Tibial artery (tissue), 4 donors: ENCODE measurements around the gene ELOB.

ENCODE experiments used
- DNase-seq, 2 donors: peaks; one replicate each; pipeline ENCODE4 v3.0.0-alpha.2; 2019
- H3K27ac ChIP-seq, 2 donors: fragments of 200-600 bp; sonication (generic) in 1 of 2; 1 replicate in 1 of 2; 2 replicates in 1 of 2; pipeline ENCODE4 v1.5.1; 2018 to 2019; ENCODE audit warnings: mild to moderate bottlenecking in 1 of 2
- H3K27me3 ChIP-seq, 2 donors: fragments of 200-600 bp; sonication (generic) in 1 of 2; one replicate each; pipeline versions ENCODE4 v1.5.1 to v1.6.0; 2016 to 2019
- H3K36me3 ChIP-seq, 3 donors: fragments of 200-600 bp; sonication (generic) in 2 of 3; one replicate each; pipeline ENCODE4 v1.5.1; 2016 to 2019; ENCODE audit warnings: mild to moderate bottlenecking in 2 of 3
- H3K4me1 ChIP-seq, 4 donors: fragments of 200-600 bp; sonication (generic) in 2 of 4; 1 replicate in 3 of 4; 2 replicates in 1 of 4; pipeline ENCODE4 v1.5.1; 2016 to 2019
- H3K4me3 ChIP-seq, 2 donors: fragments of 200-600 bp; sonication (generic) in 1 of 2; 1 replicate in 1 of 2; 2 replicates in 1 of 2; pipeline ENCODE4 v1.5.1; 2018 to 2019; ENCODE audit warnings: mild to moderate bottlenecking in 2 of 2
- H3K9me3 ChIP-seq, 3 donors: fragments of 200-600 bp; sonication (generic) in 1 of 3; one replicate each; pipeline ENCODE4 v1.5.1; 2016 to 2019
- intact Hi-C: fragments of 100-400 bp; cut with DNase I; formaldehyde crosslinking; loops from one replicate; pipeline ENCODE4 v1.15.0; 2023; ENCODE audit warnings: low total_unique reads
- TF ChIP-seq, protein P1 (sequence below), 2 experiments: fragments of 200-600 bp in 1 of 2; fragments of 450-650 bp in 1 of 2; IDR thresholded peaks; one replicate each; pipeline ENCODE4 v1.5.1; 2017 to 2019; ENCODE audit warnings: antibody characterized with exemption in 2 of 2, mild to moderate bottlenecking in 1 of 2, moderate library complexity in 1 of 2

The ELOB gene

DNA sequence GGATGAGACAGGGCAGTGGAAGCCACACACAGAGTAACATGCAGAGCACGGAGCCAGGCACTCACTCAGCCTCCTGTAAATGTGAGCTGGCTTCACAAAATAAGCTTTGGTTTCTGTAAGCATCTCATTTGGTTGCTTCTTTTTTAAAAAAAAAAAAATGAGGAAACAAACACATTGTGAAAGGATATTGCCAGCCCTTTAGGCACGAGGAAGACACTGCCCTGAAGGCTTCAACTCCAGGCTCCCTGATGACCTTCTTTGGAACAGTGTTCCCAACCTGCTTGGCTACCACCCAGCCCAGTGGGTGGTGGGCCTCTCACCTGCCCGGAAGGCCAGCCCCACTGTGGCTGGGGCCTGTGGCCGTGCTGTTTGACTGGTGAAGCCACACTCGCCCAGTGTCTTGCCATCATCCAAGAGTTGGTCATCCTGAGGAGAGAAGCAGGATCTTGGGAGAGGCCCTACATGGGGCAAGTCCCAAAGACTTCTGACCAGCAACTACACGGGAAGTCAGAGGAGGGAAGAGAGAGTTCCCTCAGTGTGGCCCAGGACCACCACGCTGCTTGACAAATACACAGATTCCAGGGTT lies 1.9 kb downstream of the ELOB start:
- no peaks in the 10 kb centered on the region for H3K9me3 ChIP-seq
- intact Hi-C loops = no loop called here
- no peaks in the 10 kb centered on the region for H3K27me3 ChIP-seq
- H3K4me1 ChIP-seq = peaks cover 0 to 35% (median 27%) of the 10 kb centered on the region in 4 donors
- peak overlapping the region in 1 of 2 donors; percentile 83 for H3K4me3 ChIP-seq
- TF ChIP-seq, protein P1, sequence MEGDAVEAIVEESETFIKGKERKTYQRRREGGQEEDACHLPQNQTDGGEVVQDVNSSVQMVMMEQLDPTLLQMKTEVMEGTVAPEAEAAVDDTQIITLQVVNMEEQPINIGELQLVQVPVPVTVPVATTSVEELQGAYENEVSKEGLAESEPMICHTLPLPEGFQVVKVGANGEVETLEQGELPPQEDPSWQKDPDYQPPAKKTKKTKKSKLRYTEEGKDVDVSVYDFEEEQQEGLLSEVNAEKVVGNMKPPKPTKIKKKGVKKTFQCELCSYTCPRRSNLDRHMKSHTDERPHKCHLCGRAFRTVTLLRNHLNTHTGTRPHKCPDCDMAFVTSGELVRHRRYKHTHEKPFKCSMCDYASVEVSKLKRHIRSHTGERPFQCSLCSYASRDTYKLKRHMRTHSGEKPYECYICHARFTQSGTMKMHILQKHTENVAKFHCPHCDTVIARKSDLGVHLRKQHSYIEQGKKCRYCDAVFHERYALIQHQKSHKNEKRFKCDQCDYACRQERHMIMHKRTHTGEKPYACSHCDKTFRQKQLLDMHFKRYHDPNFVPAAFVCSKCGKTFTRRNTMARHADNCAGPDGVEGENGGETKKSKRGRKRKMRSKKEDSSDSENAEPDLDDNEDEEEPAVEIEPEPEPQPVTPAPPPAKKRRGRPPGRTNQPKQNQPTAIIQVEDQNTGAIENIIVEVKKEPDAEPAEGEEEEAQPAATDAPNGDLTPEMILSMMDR (IDR thresholded peaks at IDR 0.05) = no peak
- DNase-seq = no peak
- H3K36me3 ChIP-seq = peaks cover 20 to 52% (median 38%) of the 10 kb centered on the region in 3 donors
- no peak overlapping the region for H3K27ac ChIP-seq

DNA sequence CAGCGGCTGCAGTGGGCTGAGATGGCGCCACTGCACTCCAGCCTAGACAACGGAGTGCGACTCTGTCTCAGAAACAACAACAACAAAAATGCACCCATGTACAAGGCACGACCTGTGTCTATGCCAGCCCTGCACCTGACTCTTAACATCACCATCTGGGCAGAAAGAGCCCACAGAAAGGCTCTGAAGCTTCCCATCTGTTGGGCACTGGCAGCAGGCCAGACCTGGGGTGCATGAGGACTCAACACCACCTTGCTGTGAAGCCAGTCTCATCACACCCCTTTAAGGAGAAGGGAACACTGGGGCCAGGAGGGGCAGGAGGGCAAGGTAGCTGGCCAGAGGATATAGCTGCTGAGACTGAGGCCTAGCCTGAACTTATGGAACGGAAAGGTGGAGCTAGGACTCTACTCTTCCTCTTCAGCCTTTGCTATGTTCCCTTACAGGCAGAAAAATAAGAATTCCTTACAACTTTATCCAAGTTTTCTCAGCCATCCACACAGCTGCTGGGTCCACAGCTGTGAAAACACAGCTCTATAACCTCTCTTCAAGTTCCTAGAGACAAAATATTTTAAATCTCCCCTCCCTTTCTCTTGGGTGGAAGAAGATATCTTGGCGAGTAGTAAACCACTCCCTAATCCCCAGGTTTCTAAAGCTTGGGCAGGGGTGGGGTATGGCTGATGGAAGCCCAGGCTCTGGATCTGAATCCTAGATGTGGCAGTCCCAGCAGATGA lies 2.8 kb downstream of the ELOB start:
- Histone ChIP-seq H3K9me3 (no peaks in the 10 kb centered on the region), H3K4me1 (peaks cover 0 to 35% (median 29%) of the 10 kb centered on the region in 4 donors)
- no peak for DNase-seq

DNA sequence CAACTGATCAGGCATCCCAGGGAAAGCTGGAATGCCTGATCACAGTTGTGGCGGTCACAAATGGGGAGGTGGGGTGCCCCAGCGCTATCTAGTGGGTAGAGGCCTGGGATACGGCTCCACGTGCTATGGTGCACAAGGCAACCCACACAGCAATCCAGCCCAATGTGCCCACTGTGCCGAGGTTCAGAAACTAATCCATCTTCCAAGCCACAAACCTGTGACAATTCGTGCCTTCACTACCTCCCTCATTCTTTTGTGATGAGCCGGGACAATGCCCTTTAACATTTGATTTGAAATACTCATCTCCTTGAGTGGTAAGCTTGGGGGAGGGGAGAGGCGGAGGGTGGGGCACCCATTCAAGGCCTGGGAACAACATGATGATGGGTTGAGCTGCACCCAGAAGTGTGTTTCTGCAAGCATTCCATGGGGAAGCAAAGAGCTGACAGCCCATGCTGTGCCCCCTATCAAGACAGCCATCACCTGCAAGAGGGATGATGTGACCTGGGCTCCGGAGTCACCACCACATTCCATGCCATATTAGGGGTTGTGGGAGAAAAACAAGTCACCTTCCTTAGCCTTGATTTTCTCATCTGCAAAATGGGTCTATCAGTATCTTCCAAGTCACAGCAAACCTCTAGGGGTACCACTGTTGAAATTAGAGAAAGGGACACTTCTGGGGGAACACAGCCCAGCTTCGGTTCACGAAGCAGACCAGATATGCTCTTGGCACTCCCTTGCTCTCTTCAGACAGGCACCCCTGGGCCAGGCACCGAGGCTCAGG lies 3.7 kb downstream of the ELOB start:
- H3K27me3 ChIP-seq = no peaks in the 10 kb centered on the region
- TF ChIP-seq, protein P1 (IDR thresholded peaks at IDR 0.05) = no peak
- no peak overlapping the region for H3K4me3 ChIP-seq
- no peaks in the 10 kb centered on the region for H3K9me3 ChIP-seq
- no peak overlapping the region for H3K27ac ChIP-seq
- DNase-seq = no peak
- intact Hi-C loops = no loop called here
- peaks cover 38 to 71% (median 57%) of the 10 kb centered on the region in 3 donors for H3K36me3 ChIP-seq
- H3K4me1 ChIP-seq = peaks cover 0 to 36% (median 27%) of the 10 kb centered on the region in 4 donors

More for the DNA sequence above, 2.8 kb downstream of the ELOB start:
- Histone ChIP-seq H3K4me3 (no peak overlapping the region), H3K27ac (no peak overlapping the region), H3K36me3 (peaks cover 29 to 61% (median 47%) of the 10 kb centered on the region in 3 donors), H3K27me3 (no peaks in the 10 kb centered on the region)
- TF ChIP-seq, protein P1 (IDR thresholded peaks at IDR 0.05) = no peak
- intact Hi-C loops = no loop called here

DNA sequence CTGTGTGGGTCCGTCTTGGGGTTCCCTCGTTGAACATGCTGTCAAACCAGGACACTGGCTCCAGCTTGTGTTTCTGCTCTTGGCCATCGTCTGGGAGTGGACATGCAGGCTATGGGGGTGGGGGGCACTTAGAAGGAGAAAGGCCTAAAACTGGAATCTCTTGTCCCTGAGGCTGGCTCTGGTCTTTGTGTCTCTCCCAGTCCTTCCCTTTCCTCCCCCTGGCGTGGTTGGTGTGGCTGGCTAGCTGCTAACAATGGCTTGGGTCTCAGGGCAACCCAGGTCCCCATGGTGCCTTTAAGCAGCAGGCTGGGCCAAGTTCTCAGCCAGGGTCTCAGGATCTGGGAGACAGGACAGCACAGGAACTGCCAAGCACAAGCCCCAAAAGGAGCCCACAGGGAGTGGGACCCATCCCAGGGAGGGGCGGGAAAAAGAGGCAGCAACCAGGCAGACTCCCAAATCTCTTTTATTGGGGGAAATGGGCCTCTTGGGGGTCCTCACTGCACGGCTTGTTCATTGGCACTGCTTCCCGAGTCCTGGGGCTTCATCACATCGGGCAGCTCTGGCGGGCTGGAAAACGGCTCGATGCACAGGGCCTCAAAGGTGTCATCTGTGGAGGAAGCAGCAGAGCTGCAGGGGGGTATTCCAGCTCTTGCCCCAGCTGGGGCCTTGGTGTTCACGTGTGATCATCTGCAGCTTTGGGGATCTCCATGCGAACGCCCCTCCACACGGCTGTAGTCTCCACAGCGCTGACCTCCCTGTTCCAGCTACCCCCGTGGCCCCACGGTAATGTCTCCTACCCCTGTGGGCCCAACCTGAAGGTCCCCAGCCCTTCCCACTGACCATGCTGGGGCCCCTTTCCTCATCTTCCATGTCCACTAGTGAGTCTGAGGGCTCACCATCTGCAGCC lies 5.3 kb downstream of the ELOB start:
- peaks cover 54 to 87% (median 73%) of the 10 kb centered on the region in 3 donors for H3K36me3 ChIP-seq
- no peak overlapping the region for H3K4me3 ChIP-seq
- DNase-seq = no peak
- TF ChIP-seq, protein P1 (IDR thresholded peaks at IDR 0.05) = no peak
- no peaks in the 10 kb centered on the region for H3K27me3 ChIP-seq
- intact Hi-C loops = no loop called here
- no peaks in the 10 kb centered on the region for H3K9me3 ChIP-seq
- peaks cover 0 to 38% (median 23%) of the 10 kb centered on the region in 4 donors for H3K4me1 ChIP-seq
- H3K27ac ChIP-seq = no peak overlapping the region
